H9 (cell line): ENCODE data around the gene BLOC1S5. TPM values are rescaled to one million over a fixed set of nuclear protein-coding genes. Genes with fewer than 3 reads are reported as not detected.

Source experiments
- DNase-seq: peaks from one replicate; pipeline ENCODE4 v3.0.0-alpha.2; 2017
- H2AFZ ChIP-seq: one replicate; pipeline ENCODE4 v1.6.1; 2013; ENCODE audit warnings: mild to moderate bottlenecking, low read length, control low read depth, moderate library complexity
- H2AK5ac ChIP-seq: 2 replicates; pipeline ENCODE4 v1.6.1; 2013; ENCODE audit warnings: low read length, control low read depth, mixed read lengths; ENCODE audit not compliant: insufficient read length
- H2BK120ac ChIP-seq: one replicate; pipeline ENCODE4 v1.6.1; 2013; ENCODE audit warnings: low read depth, mild to moderate bottlenecking, low read length, control low read depth, inconsistent platforms; ENCODE audit not compliant: poor library complexity, severe bottlenecking
- H2BK12ac ChIP-seq: 2 replicates; pipeline ENCODE4 v1.6.1; 2013; ENCODE audit warnings: low read length, control low read depth, mixed read lengths, low read depth; ENCODE audit not compliant: insufficient read length
- H2BK15ac ChIP-seq: 2 replicates; pipeline ENCODE4 v1.6.1; 2013; ENCODE audit warnings: low read depth, low read length, control low read depth
- H2BK20ac ChIP-seq: one replicate; pipeline ENCODE4 v1.6.1; 2013; ENCODE audit warnings: low read depth, mild to moderate bottlenecking, low read length, control low read depth, inconsistent platforms; ENCODE audit not compliant: poor library complexity, severe bottlenecking
- H2BK5ac ChIP-seq: 2 replicates; pipeline ENCODE4 v1.6.1; 2013; ENCODE audit warnings: low read length, control low read depth, mixed read lengths; ENCODE audit not compliant: insufficient read length
- H3K14ac ChIP-seq: 2 replicates; pipeline ENCODE4 v1.6.1; 2013; ENCODE audit warnings: low read length, control low read depth; ENCODE audit not compliant: insufficient read depth
- H3K18ac ChIP-seq: 2 replicates; pipeline ENCODE4 v1.6.1; 2013; ENCODE audit warnings: low read depth, mild to moderate bottlenecking, mixed read lengths, low read length, control low read depth; ENCODE audit not compliant: insufficient read length
- H3K23ac ChIP-seq: 2 replicates; pipeline ENCODE4 v1.6.1; 2013; ENCODE audit warnings: low read length, control low read depth, mixed read lengths, low read depth; ENCODE audit not compliant: insufficient read length
- H3K23me2 ChIP-seq: 2 replicates; pipeline ENCODE4 v1.6.1; 2013; ENCODE audit warnings: low read depth, mild to moderate bottlenecking, mixed read lengths, low read length, control low read depth; ENCODE audit not compliant: insufficient read length, poor library complexity, severe bottlenecking
- H3K27ac ChIP-seq: 2 replicates; pipeline ENCODE4 v1.5.1; 2013; ENCODE audit warnings: low read length, control low read depth, mixed read lengths, low read depth; ENCODE audit not compliant: insufficient read length
- H3K27me3 ChIP-seq: 2 replicates; pipeline ENCODE4 v1.6.1; 2013; ENCODE audit warnings: low read length, control low read depth, inconsistent platforms; ENCODE audit not compliant: insufficient read depth
- H3K4ac ChIP-seq: 2 replicates; pipeline ENCODE4 v1.6.1; 2013; ENCODE audit warnings: low read depth, mild to moderate bottlenecking, control low read depth, inconsistent platforms, low read length, moderate library complexity
- H3K4me1 ChIP-seq: 2 replicates; pipeline ENCODE4 v1.6.1; 2013; ENCODE audit warnings: low read length, control low read depth, inconsistent platforms; ENCODE audit not compliant: insufficient read depth
- H3K4me2 ChIP-seq: 2 replicates; pipeline ENCODE4 v1.6.1; 2013; ENCODE audit warnings: low read length, control low read depth, mixed read lengths; ENCODE audit not compliant: insufficient read length, insufficient read depth
- H3K56ac ChIP-seq: 2 replicates; pipeline ENCODE4 v1.6.1; 2013; ENCODE audit warnings: low read depth, mild to moderate bottlenecking, mixed read lengths, low read length, control low read depth; ENCODE audit not compliant: insufficient read length
- H3K79me1 ChIP-seq: 2 replicates; pipeline ENCODE4 v1.6.1; 2013; ENCODE audit warnings: low read depth, mild to moderate bottlenecking, moderate library complexity, low read length, control low read depth, inconsistent platforms; ENCODE audit not compliant: insufficient read depth, poor library complexity, severe bottlenecking
- H3K79me2 ChIP-seq: 2 replicates; pipeline ENCODE4 v1.6.1; 2013; ENCODE audit warnings: low read length, control low read depth, inconsistent platforms; ENCODE audit not compliant: insufficient read depth
- H3K9ac ChIP-seq: 2 replicates; pipeline ENCODE4 v1.6.1; 2013; ENCODE audit warnings: low read length, control low read depth, mixed read lengths; ENCODE audit not compliant: insufficient read length; ENCODE audit errors: extremely low read depth
- H3K9me3 ChIP-seq: one replicate; pipeline ENCODE4 v1.6.1; 2013; ENCODE audit warnings: low read depth, low read length, inconsistent platforms; ENCODE audit not compliant: control insufficient read depth
- H3T11ph ChIP-seq: one replicate; pipeline ENCODE4 v1.6.1; 2013; ENCODE audit warnings: mild to moderate bottlenecking, low read length, control low read depth, inconsistent platforms
- H4K20me1 ChIP-seq: one replicate; pipeline ENCODE4 v1.6.1; 2013; ENCODE audit not compliant: control insufficient read depth, insufficient read length, insufficient read depth
- H4K5ac ChIP-seq: 2 replicates; pipeline ENCODE4 v1.6.1; 2013; ENCODE audit warnings: low read depth, mild to moderate bottlenecking, mixed read lengths, low read length, control low read depth; ENCODE audit not compliant: insufficient read length
- H4K8ac ChIP-seq: replicated peaks from 2 replicates; pipeline ENCODE4 v1.6.1; 2013; ENCODE audit warnings: low read length, control low read depth, mixed read lengths, low read depth; ENCODE audit not compliant: insufficient read length
- H4K91ac ChIP-seq: 2 replicates; pipeline ENCODE4 v1.6.1; 2013; ENCODE audit warnings: low read depth, mild to moderate bottlenecking, moderate library complexity, mixed read lengths, low read length, control low read depth; ENCODE audit not compliant: insufficient read length
- H3K27ac Mint-ChIP-seq, 3 experiments: 2 replicates in 2 of 3; 3 replicates in 1 of 3; pipeline ENCODE4 v1.8.0; 2020 to 2021; ENCODE audit warnings: mixed read lengths in 3 of 3, mild to moderate bottlenecking in 1 of 3, moderate library complexity in 1 of 3
- H3K27me3 Mint-ChIP-seq: 2 replicates; pipeline ENCODE4 v1.8.0; 2021; ENCODE audit warnings: low read depth, mild to moderate bottlenecking, moderate library complexity, mixed read lengths
- H3K36me3 Mint-ChIP-seq, 3 experiments: 2 replicates in 2 of 3; 3 replicates in 1 of 3; pipeline ENCODE4 v1.8.0; 2020 to 2021; ENCODE audit warnings: low read depth in 3 of 3, mixed read lengths in 3 of 3; ENCODE audit not compliant: insufficient read depth in 1 of 3
- H3K4me1 Mint-ChIP-seq, 2 experiments: 2 replicates each; pipeline ENCODE4 v1.8.0; 2020; ENCODE audit warnings: mixed read lengths in 2 of 2
- H3K4me3 Mint-ChIP-seq, 2 experiments: 2 replicates in 1 of 2; 3 replicates in 1 of 2; pipeline ENCODE4 v1.8.0; 2020 to 2021; ENCODE audit warnings: mild to moderate bottlenecking in 2 of 2, mixed read lengths in 2 of 2, moderate library complexity in 1 of 2
- H3K9me3 Mint-ChIP-seq, 2 experiments: 2 replicates in 1 of 2; 3 replicates in 1 of 2; pipeline ENCODE4 v1.8.0; 2020; ENCODE audit warnings: mild to moderate bottlenecking in 2 of 2, mixed read lengths in 2 of 2, moderate library complexity in 1 of 2
- WGBS: extraction: QIAGEN DNeasy Blood & Tissue Kit; methylation state at CpG from one replicate; pipeline ENCODE4 v1.1.7; 2013; ENCODE audit warnings: missing lambda C conversion rate, low lambda C conversion rate, mixed read lengths; ENCODE audit not compliant: insufficient read length; ENCODE audit errors: extremely low coverage; 5-methylcytosine and 5-hydroxymethylcytosine counted together
- total RNA-seq: library from RNA; stranded (reverse); gene quantifications from 2 replicates; pipeline ENCODE4 v1.2.1, GENCODE V29; 2021
- TF ChIP-seq, protein P1 (sequence below): fragments of 200-600 bp; sonication (generic); conservative IDR thresholded peaks from 3 replicates; pipeline ENCODE4 v1.8.0; 2021; ENCODE audit warnings: antibody characterized with exemption, mild to moderate bottlenecking

The BLOC1S5 gene
- total RNA-seq, 1 experiment from 2014 or later, result 15.6 TPM

DNA sequence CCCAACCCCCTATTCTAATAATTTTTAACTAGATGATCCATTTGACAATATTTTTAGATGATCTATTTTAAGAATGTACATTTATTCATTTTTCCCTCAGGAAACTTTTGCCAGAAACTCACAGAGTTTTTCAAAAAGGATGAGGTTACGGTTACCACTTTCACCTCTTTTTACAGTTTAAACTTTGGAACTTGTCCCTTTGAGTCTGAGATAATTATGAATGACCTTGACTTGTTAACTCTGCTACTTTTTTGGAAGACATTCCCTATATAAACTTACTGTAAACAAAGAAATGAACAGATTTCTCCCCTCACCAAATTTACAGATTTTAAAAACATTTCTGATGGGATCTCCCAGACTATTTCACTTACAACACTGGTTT is 18.4 kb upstream of the BLOC1S5 start:
- no peak overlapping the region for H3K4ac ChIP-seq
- no peak overlapping the region for H3K9ac ChIP-seq
- H3K27me3 ChIP-seq, result no peaks in the 10 kb centered on the region
- WGBS, result no CpG with 5 or more reads among the region's 1 CpG
- no peak overlapping the region for H3K4me2 ChIP-seq
- Mint-ChIP-seq H3K36me3 (peaks cover 24 to 47% (median 46%) of the 10 kb centered on the region in 3 experiments), H3K27me3 (no peaks in the 10 kb centered on the region), H3K9me3 (peaks cover 0 to 2% of the 10 kb centered on the region in 2 experiments; a peak in 2 of 5 replicates), H3K27ac (peak overlapping the region in 2 of 3 experiments; percentile 30 to 49; a peak in 2 of 7 replicates), H3K4me3 (no peak overlapping the region), H3K4me1 (peaks cover 4 to 8% of the 10 kb centered on the region in 2 experiments)
- H3K9me3 ChIP-seq, result no peaks in the 10 kb centered on the region
- no peak overlapping the region for H2AK5ac ChIP-seq
- no peak overlapping the region for H3T11ph ChIP-seq
- no peak overlapping the region for H3K18ac ChIP-seq
- no peak for DNase-seq
- H3K23me2 ChIP-seq, result no peaks in the 10 kb centered on the region
- H3K27ac ChIP-seq, result no peak overlapping the region
- peaks cover 4% of the 10 kb centered on the region for H3K79me1 ChIP-seq
- no peak overlapping the region for H2BK5ac ChIP-seq
- H3K79me2 ChIP-seq, result peaks cover 2% of the 10 kb centered on the region; the same call in 1 of the 2 replicates
- H2BK12ac ChIP-seq, result no peak overlapping the region
- no peak overlapping the region for H3K23ac ChIP-seq
- H4K20me1 ChIP-seq, result no peaks in the 10 kb centered on the region
- H4K91ac ChIP-seq, result no peak overlapping the region
- no peak overlapping the region for H2AFZ ChIP-seq
- H4K5ac ChIP-seq, result no peak overlapping the region
- H3K56ac ChIP-seq, result no peak overlapping the region
- H2BK15ac ChIP-seq, result no peak overlapping the region
- no peak overlapping the region for H3K14ac ChIP-seq
- TF ChIP-seq, protein P1, sequence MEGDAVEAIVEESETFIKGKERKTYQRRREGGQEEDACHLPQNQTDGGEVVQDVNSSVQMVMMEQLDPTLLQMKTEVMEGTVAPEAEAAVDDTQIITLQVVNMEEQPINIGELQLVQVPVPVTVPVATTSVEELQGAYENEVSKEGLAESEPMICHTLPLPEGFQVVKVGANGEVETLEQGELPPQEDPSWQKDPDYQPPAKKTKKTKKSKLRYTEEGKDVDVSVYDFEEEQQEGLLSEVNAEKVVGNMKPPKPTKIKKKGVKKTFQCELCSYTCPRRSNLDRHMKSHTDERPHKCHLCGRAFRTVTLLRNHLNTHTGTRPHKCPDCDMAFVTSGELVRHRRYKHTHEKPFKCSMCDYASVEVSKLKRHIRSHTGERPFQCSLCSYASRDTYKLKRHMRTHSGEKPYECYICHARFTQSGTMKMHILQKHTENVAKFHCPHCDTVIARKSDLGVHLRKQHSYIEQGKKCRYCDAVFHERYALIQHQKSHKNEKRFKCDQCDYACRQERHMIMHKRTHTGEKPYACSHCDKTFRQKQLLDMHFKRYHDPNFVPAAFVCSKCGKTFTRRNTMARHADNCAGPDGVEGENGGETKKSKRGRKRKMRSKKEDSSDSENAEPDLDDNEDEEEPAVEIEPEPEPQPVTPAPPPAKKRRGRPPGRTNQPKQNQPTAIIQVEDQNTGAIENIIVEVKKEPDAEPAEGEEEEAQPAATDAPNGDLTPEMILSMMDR, result no peak
- H3K4me1 ChIP-seq, result peaks cover under 1% of the 10 kb centered on the region; the same call in 1 of the 2 replicates
- no peak overlapping the region for H2BK20ac ChIP-seq
- no peak overlapping the region for H4K8ac ChIP-seq
- H2BK120ac ChIP-seq, result no peak overlapping the region
